ENCODE results near the gene PMEPA1. TPM values are rescaled to one million over a fixed set of nuclear protein-coding genes. Genes with fewer than 3 reads are reported as not detected.

The PMEPA1 gene
- total RNA-seq, 1 experiment from 2014 or later: 163 TPM

GRCh38 chr20:57704245-57704644 is 5.6 kb downstream of the PMEPA1 start:
- no peaks in the 10 kb centered on the region for H3K9me3 ChIP-seq (ENCODE audit: insufficient read depth, low read depth)
- ChIA-PET CTCF (interaction anchor here (0.7 kb wide), 1 partner anchor 9 kb away, joined by 4 read pairs; no protein-coding TSS in a partner anchor), POLR2A (ENCODE audit: unreplicated experiment) (no interaction called here)
- peaks cover 100% of the 10 kb centered on the region for H3K79me2 ChIP-seq (ENCODE audit: low read depth)
- no peak for DNase-seq
- H3K4me1 ChIP-seq (replicated peaks; ENCODE audit: insufficient read depth): peaks cover 78% of the 10 kb centered on the region
- no peaks in the 10 kb centered on the region for H3K27me3 ChIP-seq (ENCODE audit: insufficient read depth, low read depth)
- TF ChIP-seq EZH2 (IDR thresholded peaks at IDR 0.05; ENCODE audit: low read depth): no peak
- TF ChIP-seq CTCF (conservative IDR thresholded peaks at IDR 0.05): no peak
- peaks cover 67% of the 10 kb centered on the region for H3F3A ChIP-seq (ENCODE audit: insufficient read depth, low read depth)
- peak overlapping the region; percentile 92 for H3K27ac ChIP-seq
- peaks cover 78% of the 10 kb centered on the region for H3K36me3 ChIP-seq (ENCODE audit: low read depth)
- no TSS peak for BruUV-seq (replicated peaks)
- H3K9me2 ChIP-seq (ENCODE audit: insufficient read depth): no peaks in the 10 kb centered on the region
- peaks cover 70% of the 10 kb centered on the region for H4K20me1 ChIP-seq (ENCODE audit: insufficient read depth)
- intact Hi-C loops (cut with micrococcal nuclease; ENCODE audit: unreplicated experiment): no loop called here
- H2AFZ ChIP-seq: no peak overlapping the region
- H3K4me2 ChIP-seq: peak overlapping the region; percentile 85
- H3K4me3 ChIP-seq: peak overlapping the region; percentile 98; the same call in 1 of the 2 replicates

DNA sequence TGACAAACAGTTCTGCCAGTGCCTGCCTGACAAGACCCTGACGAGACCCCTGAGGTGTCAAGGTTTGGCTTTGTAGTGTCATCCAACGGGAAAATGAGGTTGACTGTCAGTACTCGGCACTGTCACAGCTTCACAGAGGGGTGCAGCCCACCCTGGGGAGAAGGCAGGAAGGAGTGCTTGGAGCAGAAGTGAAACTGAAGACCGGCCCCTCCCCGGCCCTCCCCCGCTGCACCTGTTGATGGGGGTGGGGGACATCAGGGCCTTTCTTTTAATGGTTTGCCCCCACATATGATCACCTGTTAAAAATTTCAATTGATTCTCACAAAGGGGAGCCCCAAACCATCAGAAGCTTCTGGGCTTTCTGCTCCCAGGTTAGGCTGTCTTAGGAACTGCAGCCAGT is 6.8 kb downstream of the PMEPA1 start:
- Histone ChIP-seq H3K4me3 (no peak overlapping the region), H2AFZ (no peak overlapping the region), H3K4me2 (peak overlapping the region; percentile 85), H3K27ac (peak overlapping the region; percentile 92), H3K79me2 (ENCODE audit: low read depth) (peaks cover 91% of the 10 kb centered on the region), H3F3A (ENCODE audit: insufficient read depth, low read depth) (peaks cover 76% of the 10 kb centered on the region), H3K36me3 (ENCODE audit: low read depth) (peaks cover 72% of the 10 kb centered on the region), H3K9me2 (ENCODE audit: insufficient read depth) (no peaks in the 10 kb centered on the region), H3K27me3 (ENCODE audit: insufficient read depth, low read depth) (no peaks in the 10 kb centered on the region), H4K20me1 (ENCODE audit: insufficient read depth) (peaks cover 61% of the 10 kb centered on the region), H3K4me1 (replicated peaks; ENCODE audit: insufficient read depth) (peaks cover 87% of the 10 kb centered on the region), H3K9me3 (ENCODE audit: insufficient read depth, low read depth) (no peaks in the 10 kb centered on the region)
- intact Hi-C loops (cut with micrococcal nuclease; ENCODE audit: unreplicated experiment): no loop called here
- no TSS peak for BruUV-seq (replicated peaks)
- ChIA-PET CTCF (no interaction called here), POLR2A (ENCODE audit: unreplicated experiment) (no interaction called here)
- no peak for DNase-seq
- TF ChIP-seq CTCF (conservative IDR thresholded peaks at IDR 0.05) (no peak), EZH2 (IDR thresholded peaks at IDR 0.05; ENCODE audit: low read depth) (no peak)

DNA sequence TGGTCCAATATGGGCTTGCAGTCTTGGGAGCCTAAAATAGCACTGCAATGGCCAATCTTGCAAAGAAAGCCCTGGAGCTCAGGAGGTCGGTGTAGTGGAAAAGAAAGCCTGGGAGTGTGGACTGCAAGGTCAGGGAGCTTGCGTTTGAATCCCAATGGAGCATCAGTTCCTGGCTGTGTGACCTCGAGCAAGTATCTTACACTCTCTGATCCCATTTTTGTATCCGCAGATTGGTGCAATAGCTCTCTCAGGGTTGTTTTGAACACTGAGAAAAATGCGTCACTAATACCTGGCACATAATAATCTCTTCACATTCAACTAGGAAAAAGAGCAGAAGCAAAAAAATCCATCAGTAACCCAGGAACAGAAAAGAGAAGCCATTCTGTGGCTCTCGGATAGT is 7.3 kb downstream of the PMEPA1 start:
- peaks cover 56% of the 10 kb centered on the region for H4K20me1 ChIP-seq (ENCODE audit: insufficient read depth)

More for the DNA sequence above, 7.3 kb downstream of the PMEPA1 start:
- no TSS peak for BruUV-seq (replicated peaks)
- Histone ChIP-seq H3K79me2 (ENCODE audit: low read depth) (peaks cover 91% of the 10 kb centered on the region), H3K9me2 (ENCODE audit: insufficient read depth) (no peaks in the 10 kb centered on the region), H3K4me3 (no peak overlapping the region), H3K27me3 (ENCODE audit: insufficient read depth, low read depth) (no peaks in the 10 kb centered on the region), H2AFZ (no peak overlapping the region), H3F3A (ENCODE audit: insufficient read depth, low read depth) (peaks cover 81% of the 10 kb centered on the region), H3K27ac (peak overlapping the region; percentile 92), H3K4me2 (peak overlapping the region; percentile 85), H3K36me3 (ENCODE audit: low read depth) (peaks cover 67% of the 10 kb centered on the region), H3K4me1 (replicated peaks; ENCODE audit: insufficient read depth) (peaks cover 92% of the 10 kb centered on the region), H3K9me3 (ENCODE audit: insufficient read depth, low read depth) (no peaks in the 10 kb centered on the region)
- no peak for DNase-seq
- ChIA-PET CTCF (no interaction called here), POLR2A (ENCODE audit: unreplicated experiment) (no interaction called here)
- intact Hi-C loops (cut with micrococcal nuclease; ENCODE audit: unreplicated experiment): no loop called here
- TF ChIP-seq CTCF (conservative IDR thresholded peaks at IDR 0.05): no peak
